GM19463 (cell line): ENCODE data around the gene CLDN22.

Experiments used
- ATAC-seq: cut with Tn5 transposase; IDR thresholded peaks from one replicate; pipeline ENCODE4 v1.9.1; 2021; ENCODE audit warnings: mild to moderate bottlenecking, moderate library complexity; ENCODE audit not compliant: unreplicated experiment

The CLDN22 gene

GRCh38 chr4:183320211-183321059 lies at the start of gene CLDN22:
Gene CLDN22, minus strand, starts transcription at chr4:183320276. Its CDS starts 58 bp downstream, at chr4:183320218.
- no peak for ATAC-seq

GRCh38 chr4:183369073-183369472 lies 49.0 kb upstream of the CLDN22 start:
- no peak for ATAC-seq

- ATAC-seq = no peak
Observed at GRCh38 chr4:183366206-183366835, 46.2 kb upstream of the CLDN22 start.

DNA sequence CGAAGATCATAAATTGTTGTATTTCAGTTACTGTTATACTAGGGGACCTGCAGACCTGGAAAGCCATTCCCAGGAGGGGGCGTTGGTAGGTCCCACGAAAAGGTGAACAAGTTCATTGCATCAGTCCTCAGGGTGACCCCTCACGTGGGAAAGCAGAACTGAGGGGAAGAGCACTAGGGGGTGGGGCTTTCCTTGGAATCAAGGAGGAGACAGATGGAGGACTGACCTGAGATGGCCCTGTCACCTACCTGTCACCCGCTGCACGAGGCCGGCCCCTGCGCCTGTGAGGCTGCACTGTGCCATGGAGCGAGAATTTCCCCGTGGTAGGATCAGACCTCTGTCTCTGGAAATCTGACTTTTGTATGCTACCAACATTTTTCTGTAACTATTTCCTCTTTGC lies 43.9 kb upstream of the CLDN22 start:
- no peak for ATAC-seq

- no peak for ATAC-seq
Observed at GRCh38 chr4:183362916-183363542, 43.0 kb upstream of the CLDN22 start.

DNA sequence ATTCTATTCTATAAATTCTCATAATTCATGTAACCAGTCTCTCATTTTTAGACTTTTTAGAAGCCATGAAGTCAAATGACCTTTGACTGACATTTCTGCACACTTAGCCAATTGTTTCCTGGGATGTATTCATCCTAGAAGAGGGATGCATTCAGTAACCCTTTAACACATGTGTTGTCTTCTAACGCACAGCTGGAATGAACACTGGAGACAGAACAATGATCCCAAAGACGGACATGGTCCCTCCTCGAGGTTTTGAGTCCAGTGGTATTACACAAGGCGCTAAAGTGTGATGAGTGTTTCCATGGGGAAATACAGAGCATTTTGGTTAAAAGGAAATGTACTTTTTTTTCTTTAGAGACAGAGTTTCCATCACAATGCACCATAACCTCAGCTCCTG lies 42.0 kb upstream of the CLDN22 start:
- no peak for ATAC-seq

GRCh38 chr4:183360161-183360919 lies 40.3 kb upstream of the CLDN22 start:
- ATAC-seq = no peak

- no peak for ATAC-seq
Observed at GRCh38 chr4:183358215-183358755, 38.2 kb upstream of the CLDN22 start.

- ATAC-seq = no peak
Observed at GRCh38 chr4:183356931-183357675, 37.0 kb upstream of the CLDN22 start.

DNA sequence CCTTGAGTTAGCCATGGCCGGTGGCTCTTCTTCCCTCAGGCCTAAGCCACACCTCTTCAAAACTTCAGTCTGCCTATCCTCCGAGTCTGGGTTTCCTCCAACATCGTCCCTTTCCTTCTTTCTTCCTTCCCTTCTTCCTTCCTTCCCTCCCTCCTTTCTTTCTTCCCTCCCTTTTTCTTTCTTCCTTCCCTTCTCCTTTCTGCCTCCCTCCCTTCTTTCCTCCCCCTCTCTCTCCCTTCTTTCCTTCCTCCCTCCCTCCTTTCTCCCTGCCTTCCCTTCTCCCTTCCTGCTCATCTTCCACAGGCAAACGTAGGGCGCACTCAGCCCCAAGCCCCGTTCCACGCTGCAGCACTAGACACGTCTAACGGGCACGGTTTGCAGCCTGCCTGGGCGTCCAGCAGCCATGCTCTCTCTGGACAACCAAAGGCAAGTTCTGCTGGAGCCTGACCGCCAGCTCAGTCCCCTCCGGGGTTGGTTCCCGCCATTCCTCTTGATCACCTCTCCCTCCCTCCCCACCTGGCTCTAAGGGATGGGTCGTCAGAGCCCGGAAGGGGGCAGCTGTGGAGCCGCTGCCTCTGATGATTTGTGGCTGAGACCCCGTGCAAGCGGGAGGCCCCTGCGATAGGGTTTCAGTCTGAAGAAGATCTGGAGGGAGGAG lies 36.2 kb upstream of the CLDN22 start:
- ATAC-seq = no peak

DNA sequence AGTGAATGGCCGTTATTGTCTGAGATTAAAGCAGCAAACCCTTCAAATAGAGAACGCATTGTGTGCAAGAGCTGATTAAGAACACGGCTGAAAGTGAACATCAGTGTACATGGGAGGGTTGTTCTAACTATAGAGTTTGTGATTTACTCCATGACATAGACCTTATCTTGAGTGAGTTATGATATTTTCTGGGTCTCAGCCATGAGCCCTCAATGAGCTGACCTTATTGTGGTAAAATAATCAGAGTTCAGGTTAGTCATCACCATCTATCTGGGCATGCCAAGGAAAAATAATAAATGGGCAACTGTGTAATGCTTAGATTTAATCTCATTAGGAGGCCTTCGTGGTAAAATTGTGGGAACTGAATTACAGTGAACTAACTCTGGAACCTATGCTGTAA lies 35.3 kb upstream of the CLDN22 start:
- ATAC-seq = no peak

DNA sequence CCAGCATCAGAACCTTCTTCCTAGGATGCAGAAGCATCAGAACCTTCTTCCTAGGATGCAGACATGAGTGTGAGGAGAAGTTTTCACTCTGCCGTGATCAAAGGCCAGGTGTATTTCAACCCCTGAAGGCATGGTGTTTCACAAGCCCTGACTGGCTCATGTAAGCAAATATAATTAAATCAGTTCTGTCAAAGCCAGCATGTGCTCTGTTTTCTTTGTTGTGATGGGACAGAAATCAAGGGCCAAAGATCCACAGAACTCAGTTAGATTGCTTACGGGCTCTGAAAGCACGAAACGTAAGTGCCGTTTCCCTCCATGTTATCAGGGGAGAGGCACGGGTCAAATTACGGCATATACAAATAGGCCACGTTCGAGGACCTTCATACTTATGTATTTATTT lies 34.1 kb upstream of the CLDN22 start:
- no peak for ATAC-seq

- no peak for ATAC-seq
Observed at GRCh38 chr4:183353557-183353956, 33.5 kb upstream of the CLDN22 start.

DNA sequence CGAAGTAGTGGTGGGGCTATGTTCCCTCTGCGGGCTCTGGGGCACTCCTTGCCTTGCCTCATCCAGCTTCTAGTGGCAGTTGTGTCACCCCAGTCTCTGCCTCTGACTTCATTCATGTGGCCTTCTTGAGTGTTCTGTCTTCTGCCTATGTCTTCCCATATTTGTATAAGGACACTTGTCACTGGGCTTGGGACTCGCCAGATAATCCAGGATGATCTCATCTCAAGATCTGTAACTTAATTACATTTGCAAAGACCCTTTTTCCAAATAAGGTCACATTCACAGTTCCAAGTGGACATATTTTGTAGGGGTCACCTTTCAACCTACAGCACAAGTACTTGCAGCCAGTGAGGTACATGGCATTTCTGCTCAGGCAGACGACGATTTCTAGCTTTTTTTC lies 32.5 kb upstream of the CLDN22 start:
- ATAC-seq = no peak

GRCh38 chr4:183350317-183351071 lies 30.4 kb upstream of the CLDN22 start:
- no peak for ATAC-seq

- ATAC-seq = no peak
Observed at GRCh38 chr4:183349673-183350072, 29.6 kb upstream of the CLDN22 start.

- ATAC-seq = peak; percentile 43
Observed at GRCh38 chr4:183348706-183349659, 28.9 kb upstream of the CLDN22 start.

DNA sequence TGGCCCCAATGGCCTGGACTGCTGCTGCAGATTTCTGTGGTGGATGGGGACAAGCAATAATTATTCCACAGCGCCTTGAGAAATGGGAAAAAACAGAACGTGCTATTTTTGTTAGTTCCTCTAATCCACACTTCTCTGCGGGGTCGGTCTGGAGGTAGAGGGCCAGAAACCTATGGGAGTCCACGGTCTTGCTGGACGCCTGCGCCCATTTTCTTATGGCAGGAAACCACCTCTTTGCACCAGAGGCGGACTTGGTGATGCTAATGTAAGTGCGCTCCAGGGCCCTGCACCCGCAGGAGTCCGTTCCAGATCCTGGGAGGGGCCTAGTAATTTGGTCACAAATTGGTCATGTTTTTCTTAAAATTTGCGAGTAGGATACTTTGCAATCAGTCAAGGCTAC lies 28.1 kb upstream of the CLDN22 start:
- no peak for ATAC-seq
